COLO668 (cell line): ENCODE measurements around the gene CPLANE1.
"Not testable (repeated sequence)": the region's sequence is repeated elsewhere in the genome, so short reads cannot be mapped to it uniquely, and the experiment has no call there.

Source experiments
- DNase-seq: peaks from one replicate; lab custom pipeline; 2025; ENCODE audit not compliant: unreplicated experiment; lab: John Stamatoyannopoulos, UW

CPLANE1 gene

GRCh38 chr5:37208883-37209797 is 40.0 kb downstream of the CPLANE1 start:
- DNase-seq: no peak

- no peak for DNase-seq
Observed at GRCh38 chr5:37207802-37208201, 41.4 kb downstream of the CPLANE1 start.

DNA sequence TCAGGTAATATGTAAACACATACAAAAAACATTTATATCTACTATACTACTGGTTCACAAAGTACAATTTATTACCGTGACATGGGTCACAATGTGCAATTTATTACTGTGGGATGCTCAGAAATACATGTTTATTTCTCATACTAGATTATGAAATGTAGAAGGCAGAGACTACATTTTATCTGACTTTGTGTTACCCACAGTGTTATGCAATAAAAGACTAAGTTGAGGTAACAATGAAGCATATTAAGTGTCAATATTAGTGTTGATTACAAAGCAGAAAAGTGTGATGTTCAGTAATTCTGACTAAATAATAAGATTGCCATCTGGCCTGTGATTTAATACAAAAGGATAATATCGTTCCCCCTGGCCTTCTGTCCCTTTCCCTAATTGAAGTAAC is 42.4 kb downstream of the CPLANE1 start:
- DNase-seq: no peak

DNA sequence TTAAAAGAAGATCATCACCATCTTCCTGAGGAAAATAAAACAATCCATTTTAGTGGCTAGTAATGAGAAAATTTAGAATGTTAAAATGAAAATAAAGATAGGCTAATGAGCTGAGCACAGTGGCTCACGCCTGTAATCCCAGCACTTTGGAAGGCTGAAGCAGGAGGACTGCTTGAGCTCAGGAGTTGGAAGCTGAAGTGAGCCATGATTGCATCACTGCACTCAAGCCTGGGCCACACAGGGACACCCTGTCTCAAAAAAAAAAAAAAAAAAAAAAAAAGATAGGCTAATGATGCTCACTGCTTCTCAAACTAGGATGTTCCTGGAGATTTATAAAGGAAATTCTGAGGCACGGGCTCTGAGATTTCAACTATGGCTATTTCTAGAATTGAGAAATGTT is 50.3 kb downstream of the CPLANE1 start:
- no peak for DNase-seq

- no peak for DNase-seq
Observed at GRCh38 chr5:37198061-37198460, 51.1 kb downstream of the CPLANE1 start.

DNA sequence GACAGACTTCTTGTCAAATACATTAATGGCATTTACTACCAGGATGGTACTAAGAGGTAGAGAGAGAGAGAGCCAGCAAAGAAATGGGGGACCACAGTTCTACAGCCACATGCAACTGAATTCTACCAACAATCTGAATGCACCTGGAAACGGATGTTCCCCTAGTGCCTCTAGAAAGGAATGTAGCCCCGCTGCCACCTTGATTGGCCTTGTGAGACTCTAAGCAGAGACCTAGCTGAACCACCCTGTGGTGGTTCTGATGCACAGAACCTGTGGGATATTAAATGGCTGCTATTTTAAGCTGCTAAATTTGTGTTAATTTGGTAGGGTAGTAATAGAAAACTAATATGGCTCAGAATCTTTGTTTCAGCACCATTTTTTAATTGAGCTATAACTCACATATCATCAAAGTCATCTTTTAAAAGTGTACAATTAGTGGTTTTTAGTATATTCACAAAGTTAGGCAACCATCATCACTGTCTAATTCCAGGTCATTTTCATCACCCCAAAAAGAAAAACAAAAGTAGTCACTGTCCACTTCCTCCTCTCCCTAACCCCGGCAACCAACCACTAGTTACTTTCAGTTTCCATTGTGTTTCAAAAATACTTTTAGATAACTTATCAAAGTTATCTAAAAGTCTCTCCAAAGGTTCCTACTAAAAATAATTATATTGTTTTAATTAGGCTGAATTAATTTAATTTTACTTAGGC is 51.7 kb downstream of the CPLANE1 start:
- DNase-seq: no peak

GRCh38 chr5:37190592-37190991 is 58.6 kb downstream of the CPLANE1 start:
- DNase-seq: no peak

DNA sequence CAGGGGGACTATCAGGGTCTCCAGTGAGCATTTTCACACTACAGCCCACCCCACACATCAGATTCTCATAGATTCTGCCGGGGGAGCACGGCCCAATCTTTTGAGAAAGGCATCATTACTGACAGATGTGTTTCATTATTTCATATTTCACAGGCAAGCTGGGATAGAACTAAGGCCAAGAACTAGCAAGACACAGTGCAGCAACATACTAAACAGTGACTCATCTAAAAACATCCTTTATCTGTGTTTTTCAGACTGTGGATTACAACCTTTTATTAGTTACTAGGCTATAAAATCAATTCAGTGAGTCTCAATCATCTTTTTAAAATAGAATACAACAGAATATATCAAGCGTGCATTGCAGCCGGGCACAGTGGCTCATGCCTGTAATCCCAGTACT is 59.8 kb downstream of the CPLANE1 start:
- no peak for DNase-seq

DNA sequence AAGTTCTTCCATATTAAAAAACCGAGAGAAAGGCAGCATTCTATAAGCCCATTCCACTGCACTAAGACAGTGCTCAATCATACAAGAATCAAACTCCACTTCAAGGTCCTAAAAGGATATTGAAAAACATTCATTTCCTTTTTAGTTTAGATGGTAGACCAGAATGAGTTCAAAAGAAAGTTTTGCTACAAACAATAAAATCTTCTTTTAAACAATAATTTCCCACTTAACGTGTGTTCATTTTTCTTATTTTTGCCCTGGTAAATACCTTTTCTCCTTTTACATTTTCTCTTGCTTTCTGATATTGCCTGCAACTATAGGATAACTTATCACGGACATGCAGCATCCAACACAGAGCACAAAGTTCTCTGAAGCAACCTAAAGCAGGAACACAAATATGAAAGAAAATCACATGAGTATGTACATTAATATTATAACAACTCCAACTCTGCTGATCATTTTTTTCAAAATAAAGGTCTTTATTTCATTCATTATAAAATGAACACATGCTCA is 61.7 kb downstream of the CPLANE1 start:
- no peak for DNase-seq

DNA sequence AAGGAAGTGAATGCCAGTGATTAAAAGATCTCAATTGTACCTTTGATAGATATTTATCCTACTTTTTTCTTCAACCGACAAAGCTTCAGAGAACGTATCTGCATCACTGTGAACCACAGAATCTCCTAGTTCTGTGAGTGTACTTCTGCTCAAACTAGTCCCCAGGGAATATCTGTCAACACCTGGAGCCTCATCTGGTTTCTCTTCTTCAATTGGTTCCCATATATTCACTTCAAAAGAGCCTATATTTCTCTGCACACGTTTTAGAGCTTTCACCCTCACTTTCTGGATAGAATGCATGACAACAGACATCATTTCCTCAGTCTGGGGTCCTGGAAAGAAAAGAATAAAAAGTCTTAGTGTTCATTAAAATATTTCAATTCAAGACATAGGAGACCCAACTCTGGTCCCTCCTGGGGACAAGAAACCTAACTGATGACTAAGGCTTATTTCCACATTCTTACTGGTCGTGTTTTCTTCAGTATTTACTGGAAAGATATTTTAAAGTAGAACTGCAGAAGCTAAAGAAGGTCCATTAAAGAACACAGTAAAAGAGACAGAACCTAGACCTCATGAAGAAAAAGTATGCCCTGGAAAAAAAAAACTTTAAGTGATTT is 64.3 kb downstream of the CPLANE1 start:
- DNase-seq: no peak

DNA sequence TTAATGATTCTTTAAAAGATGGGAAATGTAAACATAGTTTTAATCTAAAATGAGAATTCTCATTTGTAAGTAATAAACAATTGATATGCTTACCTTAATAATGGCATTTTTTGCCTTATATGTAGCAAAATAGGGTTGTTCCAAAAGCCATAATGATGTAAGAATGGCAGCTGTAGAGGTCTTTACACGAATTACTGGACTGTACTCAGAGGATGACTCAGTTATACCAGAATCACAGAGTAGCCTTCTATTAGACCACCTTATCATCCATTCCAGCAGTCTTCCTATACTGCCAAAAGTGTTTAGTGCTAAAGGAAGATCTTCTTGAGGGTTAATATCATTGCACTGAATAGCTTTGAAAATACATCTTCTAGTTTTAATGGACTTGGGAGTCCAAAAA is 66.5 kb downstream of the CPLANE1 start:
- DNase-seq: no peak

DNA sequence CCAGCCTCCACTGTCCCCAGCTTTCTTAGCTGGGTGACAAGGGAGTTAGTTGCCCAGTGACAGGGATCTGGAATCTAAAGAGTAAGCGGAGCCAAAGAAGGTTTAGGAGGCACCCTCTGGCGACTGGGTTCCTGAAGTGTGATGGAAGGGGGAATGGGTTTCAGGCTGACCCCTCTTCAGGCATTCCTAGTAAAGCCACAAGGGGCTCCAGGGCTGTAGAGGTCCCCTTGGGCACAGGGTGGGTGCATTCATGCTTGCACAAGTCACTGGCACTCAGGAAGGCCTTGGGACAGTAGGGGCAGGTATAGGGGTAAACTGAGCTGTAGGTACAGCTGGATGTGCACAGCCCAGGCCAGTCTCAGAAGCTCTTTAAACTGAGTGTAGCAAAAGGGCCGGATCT is 74.2 kb downstream of the CPLANE1 start:
- no peak for DNase-seq

GRCh38 chr5:37172957-37173356 is 76.2 kb downstream of the CPLANE1 start:
- DNase-seq: no peak

GRCh38 chr5:37170856-37171255 is 78.3 kb downstream of the CPLANE1 start:
- DNase-seq: no peak

GRCh38 chr5:37166197-37166596 is 83.0 kb downstream of the CPLANE1 start:
- no peak for DNase-seq

DNA sequence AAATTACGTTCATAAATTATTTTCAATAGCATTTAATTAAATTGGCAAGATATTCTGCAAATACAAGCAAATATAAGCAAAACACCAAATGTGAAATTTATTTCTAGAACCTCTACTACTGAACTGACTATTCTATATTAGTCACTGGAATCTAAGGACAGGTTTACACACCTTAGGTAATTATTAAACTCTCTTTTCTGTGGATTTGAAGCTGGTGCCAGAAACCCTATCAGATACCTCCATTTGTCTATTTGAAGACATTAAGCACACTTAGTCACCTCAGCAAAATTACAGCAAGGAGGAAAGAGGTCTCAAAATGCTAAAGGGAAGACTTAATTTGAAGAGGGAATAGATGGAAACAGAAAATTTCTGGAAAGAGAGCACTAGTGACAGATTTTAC is 83.4 kb downstream of the CPLANE1 start:
- DNase-seq: no peak

- DNase-seq: no peak
Observed at GRCh38 chr5:37153661-37154060, 95.5 kb downstream of the CPLANE1 start.

GRCh38 chr5:37146896-37147295 is 102.3 kb downstream of the CPLANE1 start:
- no peak for DNase-seq

GRCh38 chr5:37136694-37137093 is 112.5 kb downstream of the CPLANE1 start:
- no peak for DNase-seq

- DNase-seq: not testable (repeated sequence)
Observed at GRCh38 chr5:37135312-37135711, 113.9 kb downstream of the CPLANE1 start.

DNA sequence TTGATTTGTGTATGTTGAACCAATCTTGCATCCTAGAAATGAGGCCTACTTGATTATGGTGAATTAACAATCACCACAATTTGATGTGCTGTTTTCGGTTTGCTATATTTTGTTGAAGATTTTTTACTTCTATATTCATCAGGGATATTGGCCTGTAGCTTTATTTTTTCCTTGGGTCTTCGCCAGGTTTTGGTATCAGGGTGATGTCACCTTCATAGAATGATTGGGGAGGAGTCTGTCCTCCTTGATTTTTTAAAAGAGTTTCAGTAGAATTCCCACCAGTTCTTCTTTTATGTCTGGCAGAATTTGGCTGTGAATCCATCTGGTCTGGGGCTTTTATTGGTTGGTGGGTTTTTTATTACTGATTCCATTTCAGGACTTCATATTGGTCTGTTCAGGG is 115.2 kb downstream of the CPLANE1 start:
- no peak for DNase-seq

DNA sequence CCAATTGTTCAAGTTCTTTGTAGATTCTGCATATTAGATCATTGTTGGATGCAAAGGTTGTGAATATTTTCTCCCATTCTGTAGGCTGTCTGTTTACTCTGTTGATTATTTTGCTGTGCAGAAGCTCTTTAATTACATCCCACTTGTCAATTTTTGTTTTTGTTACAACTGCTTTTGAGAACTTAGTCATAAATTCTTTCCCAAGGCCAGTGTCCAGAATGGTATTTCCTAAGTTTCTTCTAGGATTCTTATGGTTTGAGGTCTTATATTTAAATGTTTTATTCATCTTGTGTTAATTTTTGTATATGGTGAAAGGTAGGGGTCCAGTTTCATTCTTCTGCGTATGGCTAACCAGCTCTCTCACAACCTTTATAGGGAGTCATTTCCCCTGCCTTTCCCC is 116.5 kb downstream of the CPLANE1 start:
- no peak for DNase-seq
